AG04449 (cell line): Measurements from ENCODE around the gene COL26A1.

Experiments used
- CTCF ChIA-PET: fragments of 350-600 bp; formaldehyde crosslinking; extraction: SDS; loops from one replicate; lab custom pipeline; 2021; ENCODE audit warnings: antibody characterized with exemption; lab: Yijun Ruan, JAX
- POLR2A ChIA-PET: fragments of 400-600, 350-600 bp; formaldehyde crosslinking; extraction: SDS; loops from one replicate; lab custom pipeline; 2020; ENCODE audit warnings: antibody characterized with exemption, inconsistent platforms; lab: Yijun Ruan, JAX
- DNase-seq: peaks from one replicate; pipeline ENCODE4 v3.0.0-alpha.2; 2010; ENCODE audit warnings: low read depth, low spot score
- H3K4me3 ChIP-seq: 2 replicates; pipeline ENCODE4 v1.5.1; 2011; ENCODE audit warnings: low read depth, mild to moderate bottlenecking, control low read depth, low read length
- TF ChIP-seq, protein P1 (sequence below): IDR thresholded peaks from one replicate; pipeline ENCODE4 v1.5.1; 2011; ENCODE audit warnings: mild to moderate bottlenecking, moderate library complexity, low read length, control low read depth, inconsistent platforms; ENCODE audit not compliant: insufficient read depth; ENCODE audit errors: missing control alignments

COL26A1 gene

GRCh38 chr7:101565601-101566209, 203.0 kb downstream of the COL26A1 start:
- CTCF ChIA-PET: interaction anchor here (1.3 kb wide), 1 partner anchor 27 kb away, joined by 6 read pairs; no protein-coding TSS in a partner anchor
- no peak overlapping the region for H3K4me3 ChIP-seq

DNA sequence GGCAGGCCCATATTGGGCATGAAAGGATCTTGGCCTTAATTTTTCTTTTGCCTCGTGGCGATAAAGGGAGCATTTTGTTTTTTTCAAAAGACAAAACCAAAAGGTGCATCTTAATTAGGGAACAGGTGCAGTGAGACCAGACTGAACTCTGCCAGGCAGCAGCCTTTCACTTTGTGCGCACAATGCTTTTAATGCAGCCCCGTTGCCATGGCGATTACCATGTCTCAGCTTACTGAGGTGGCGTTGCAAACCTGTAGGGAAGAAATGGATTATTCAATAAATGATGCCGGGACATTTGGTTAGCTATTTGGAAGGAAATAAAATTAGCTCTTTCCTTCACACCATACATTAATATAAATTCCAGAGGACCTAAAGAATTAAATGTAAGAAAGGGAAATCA, 204.6 kb downstream of the COL26A1 start:
- no peak for DNase-seq
- TF ChIP-seq, protein P1, sequence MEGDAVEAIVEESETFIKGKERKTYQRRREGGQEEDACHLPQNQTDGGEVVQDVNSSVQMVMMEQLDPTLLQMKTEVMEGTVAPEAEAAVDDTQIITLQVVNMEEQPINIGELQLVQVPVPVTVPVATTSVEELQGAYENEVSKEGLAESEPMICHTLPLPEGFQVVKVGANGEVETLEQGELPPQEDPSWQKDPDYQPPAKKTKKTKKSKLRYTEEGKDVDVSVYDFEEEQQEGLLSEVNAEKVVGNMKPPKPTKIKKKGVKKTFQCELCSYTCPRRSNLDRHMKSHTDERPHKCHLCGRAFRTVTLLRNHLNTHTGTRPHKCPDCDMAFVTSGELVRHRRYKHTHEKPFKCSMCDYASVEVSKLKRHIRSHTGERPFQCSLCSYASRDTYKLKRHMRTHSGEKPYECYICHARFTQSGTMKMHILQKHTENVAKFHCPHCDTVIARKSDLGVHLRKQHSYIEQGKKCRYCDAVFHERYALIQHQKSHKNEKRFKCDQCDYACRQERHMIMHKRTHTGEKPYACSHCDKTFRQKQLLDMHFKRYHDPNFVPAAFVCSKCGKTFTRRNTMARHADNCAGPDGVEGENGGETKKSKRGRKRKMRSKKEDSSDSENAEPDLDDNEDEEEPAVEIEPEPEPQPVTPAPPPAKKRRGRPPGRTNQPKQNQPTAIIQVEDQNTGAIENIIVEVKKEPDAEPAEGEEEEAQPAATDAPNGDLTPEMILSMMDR: no peak
- POLR2A ChIA-PET: no interaction called here
- CTCF ChIA-PET: interaction anchor here (0.6 to 0.7 kb wide), 2 partner anchors 29 to 669 kb away, joined by 3 read pairs; no protein-coding TSS in a partner anchor
- H3K4me3 ChIP-seq: no peak overlapping the region

More at GRCh38 chr7:101565601-101566209, 203.0 kb downstream of the COL26A1 start:
- no peak for DNase-seq
- POLR2A ChIA-PET: no interaction called here
- TF ChIP-seq, protein P1: no peak

DNA sequence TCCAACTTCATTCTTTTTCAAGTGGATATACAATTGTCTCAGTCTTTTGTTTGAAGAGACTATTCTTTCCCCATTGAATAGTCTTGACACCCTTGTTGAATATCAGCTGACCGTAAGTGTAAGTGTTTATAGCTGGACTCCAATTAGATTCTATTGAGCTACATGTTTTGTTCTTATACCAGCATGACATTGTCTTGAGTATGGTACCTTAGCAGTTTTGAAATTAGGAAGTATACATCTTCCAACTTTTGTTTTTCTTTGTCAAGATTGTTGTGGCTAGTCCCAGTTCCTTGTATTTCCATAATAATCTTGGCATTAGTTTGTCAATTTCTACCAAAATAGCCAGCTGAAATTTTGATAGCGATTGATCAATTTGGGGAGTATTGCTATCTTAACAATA, 209.5 kb downstream of the COL26A1 start:
- no peak for DNase-seq
- H3K4me3 ChIP-seq: no peak overlapping the region
- ChIA-PET CTCF (no interaction called here), POLR2A (no interaction called here)
- TF ChIP-seq, protein P1: no peak

DNA sequence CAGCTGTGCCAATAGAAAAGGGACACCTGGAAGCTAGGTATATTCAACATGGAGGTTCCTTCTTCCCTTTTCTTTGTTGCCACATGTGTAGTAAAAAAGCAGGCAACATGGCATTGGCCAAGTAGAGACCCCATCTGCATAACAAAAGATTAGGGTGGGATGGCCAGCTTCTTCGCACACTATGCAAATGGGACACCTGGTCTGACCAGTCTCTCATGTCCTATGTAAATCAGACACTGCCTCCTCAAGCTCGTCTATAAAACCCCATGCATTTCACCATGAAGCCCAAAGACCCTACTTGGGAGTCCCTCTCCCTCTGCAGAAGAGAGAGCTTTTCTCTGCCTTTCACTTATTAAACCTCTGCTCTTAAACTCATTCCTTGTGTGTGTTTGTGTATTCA, 212.5 kb downstream of the COL26A1 start:
- DNase-seq: no peak
- ChIA-PET CTCF (interaction anchor here (1.2 kb wide), 1 partner anchor 12 kb away, joined by 3 read pairs; no protein-coding TSS in a partner anchor), POLR2A (no interaction called here)
- no peak overlapping the region for H3K4me3 ChIP-seq
- TF ChIP-seq, protein P1: no peak

DNA sequence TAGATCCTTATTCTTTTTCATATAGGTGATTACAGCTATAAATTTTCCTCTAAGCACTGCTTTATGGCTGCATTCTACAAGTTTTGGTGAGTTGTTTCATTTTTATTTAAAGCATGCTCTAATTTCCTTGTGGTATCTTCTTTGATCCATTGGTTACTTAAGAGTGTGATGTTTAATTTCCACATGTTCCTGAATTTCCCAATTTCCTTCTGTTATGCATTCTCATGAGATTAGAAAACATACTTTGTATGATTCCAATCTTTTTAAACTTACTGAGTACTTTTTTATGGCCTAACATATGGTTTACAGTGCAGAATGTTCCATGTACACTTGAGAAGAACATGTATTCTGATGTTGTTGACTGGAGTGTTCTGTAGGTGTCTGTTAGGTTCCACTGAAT, 213.0 kb downstream of the COL26A1 start:
- TF ChIP-seq, protein P1: no peak
- ChIA-PET CTCF (interaction anchor here (1.2 kb wide), 1 partner anchor 12 kb away, joined by 3 read pairs; no protein-coding TSS in a partner anchor), POLR2A (no interaction called here)
- DNase-seq: no peak
- no peak overlapping the region for H3K4me3 ChIP-seq

DNA sequence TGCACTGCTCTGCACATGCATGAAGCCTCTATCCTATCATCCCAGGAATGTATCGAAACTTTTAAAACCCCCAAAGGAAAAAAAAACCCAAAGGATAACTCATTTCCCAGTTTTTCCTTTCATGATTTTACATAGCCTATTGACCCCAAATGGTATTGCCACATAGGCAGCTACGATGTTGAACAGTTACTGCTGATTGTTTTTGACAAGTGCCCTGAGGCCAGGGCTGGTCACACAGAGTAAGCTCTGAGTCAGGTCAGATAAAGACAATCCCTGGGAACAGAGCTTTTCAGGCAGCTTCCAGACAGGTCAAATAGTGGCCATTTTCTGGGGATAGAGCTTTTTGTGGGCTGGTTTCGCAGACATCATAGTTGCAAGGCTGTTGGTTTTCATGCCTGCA, 214.3 kb downstream of the COL26A1 start:
- TF ChIP-seq, protein P1: no peak
- no peak for DNase-seq
- no peak overlapping the region for H3K4me3 ChIP-seq
- ChIA-PET CTCF (interaction anchor here (0.6 kb wide), 1 partner anchor 517 kb away, joined by 4 read pairs; no protein-coding TSS in a partner anchor), POLR2A (no interaction called here)
